HG03159 (cell line): Measurements from ENCODE around the gene TMEM219.

Experiments used
- ATAC-seq: cut with Tn5 transposase; IDR thresholded peaks from one replicate; pipeline ENCODE4 v1.9.1; 2021; ENCODE audit warnings: mild to moderate bottlenecking, moderate library complexity; ENCODE audit not compliant: unreplicated experiment

TMEM219 gene

DNA sequence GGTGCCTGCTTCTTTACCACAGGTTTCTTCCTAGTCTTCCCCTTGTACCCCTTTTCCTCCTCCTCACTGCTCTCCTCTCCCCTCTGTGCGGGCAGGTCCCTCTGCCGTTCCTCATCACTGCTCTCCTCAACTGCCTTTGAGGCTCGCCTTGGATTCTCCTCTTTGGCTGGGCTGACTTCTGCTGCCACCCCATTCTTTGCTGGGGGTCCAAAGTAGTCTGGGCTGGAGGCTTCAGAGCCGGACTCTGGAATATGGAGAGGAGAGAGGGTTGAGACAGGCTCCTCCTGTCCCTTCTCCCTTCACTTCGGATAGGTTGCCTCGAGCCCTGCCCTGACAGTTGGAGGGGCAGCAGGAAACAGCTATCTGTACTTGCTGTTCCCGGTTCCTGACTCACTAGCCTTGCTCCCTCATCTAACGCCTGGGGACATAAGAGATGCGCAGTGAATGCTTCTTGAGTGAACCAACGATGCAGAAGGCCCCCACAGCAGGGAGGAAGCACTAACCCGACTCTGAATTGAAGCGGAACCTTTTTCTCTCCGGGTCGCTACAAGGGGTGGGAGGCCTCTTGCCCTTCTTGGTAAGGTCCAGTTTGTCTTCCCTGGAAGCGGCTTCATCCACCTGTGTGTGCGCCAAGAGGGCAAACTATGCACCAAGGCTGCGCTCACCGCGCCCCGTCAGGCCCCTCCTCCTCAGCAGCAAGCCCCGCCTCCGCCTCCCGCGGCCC, 32.9 kb downstream of the TMEM219 start:
- peak; percentile 37 for ATAC-seq

GRCh38 chr16:29995324-29995910, 33.5 kb downstream of the TMEM219 start, which contains the start of gene HIRIP3:
HIRIP3 (minus strand) TSS chr16:29995617; CDS start chr16:29995605, 12 bp downstream.
- peak; percentile 43 for ATAC-seq

DNA sequence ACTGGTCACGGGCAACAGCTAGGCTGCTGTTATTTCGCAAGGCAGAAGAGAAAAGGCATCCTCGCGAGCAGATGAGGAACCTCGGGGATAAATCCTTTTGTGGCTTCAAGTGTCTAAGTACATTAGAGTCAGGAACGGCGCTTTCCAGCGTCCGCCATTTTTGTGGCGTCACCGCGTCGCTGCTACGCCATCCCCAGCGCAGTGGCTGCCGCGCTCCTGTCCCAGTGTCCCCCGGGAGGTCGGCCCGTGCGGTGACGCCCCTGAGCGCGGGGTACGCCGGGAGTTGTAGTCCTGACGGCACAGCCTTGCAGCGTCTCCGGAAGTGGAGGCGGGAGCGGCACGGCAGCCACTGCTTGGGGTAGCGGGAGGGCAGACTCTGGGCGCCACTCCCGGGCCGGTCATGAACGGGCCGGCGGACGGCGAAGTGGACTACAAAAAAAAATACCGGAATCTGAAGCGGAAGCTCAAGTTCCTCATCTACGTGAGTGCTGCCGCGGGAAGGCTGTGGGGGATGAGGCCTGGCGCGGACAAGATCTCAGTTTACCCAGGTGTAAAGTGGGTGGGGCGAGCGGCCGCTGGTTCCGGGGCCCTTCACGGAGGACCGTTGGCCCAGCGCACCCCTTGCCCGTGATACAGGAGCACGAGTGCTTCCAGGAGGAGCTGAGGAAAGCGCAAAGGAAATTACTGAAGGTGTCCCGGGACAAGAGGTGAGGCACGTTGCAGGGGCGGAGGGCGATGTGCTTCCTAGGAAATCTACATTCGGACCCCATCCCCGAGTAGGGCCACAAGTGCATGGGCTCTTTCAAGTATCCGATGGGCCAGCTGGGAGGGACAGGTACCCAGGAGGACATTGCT, 34.3 kb downstream of the TMEM219 start, which contains the start of gene INO80E:
TSS of gene INO80E (plus strand) at position 331 of the 855 bp plus-strand sequence. CDS start at position 401, 70 bp downstream.
- peak; percentile 88 for ATAC-seq

GRCh38 chr16:29996766-29997250, 34.9 kb downstream of the TMEM219 start:
- ATAC-seq: no peak

- ATAC-seq: no peak
These were observed 37.7 kb downstream of the TMEM219 start for GRCh38 chr16:29999605-30000004.

- ATAC-seq: no peak
These were observed 39.1 kb downstream of the TMEM219 start for GRCh38 chr16:30000735-30001631.

GRCh38 chr16:30002614-30003346, 40.9 kb downstream of the TMEM219 start:
- ATAC-seq: no peak

- no peak for ATAC-seq
These were observed 42.0 kb downstream of the TMEM219 start for GRCh38 chr16:30003670-30004423.

- no peak for ATAC-seq
These were observed 42.5 kb downstream of the TMEM219 start for GRCh38 chr16:30004424-30004776.

- ATAC-seq: no peak
These were observed 42.9 kb downstream of the TMEM219 start for GRCh38 chr16:30004811-30005242.

DNA sequence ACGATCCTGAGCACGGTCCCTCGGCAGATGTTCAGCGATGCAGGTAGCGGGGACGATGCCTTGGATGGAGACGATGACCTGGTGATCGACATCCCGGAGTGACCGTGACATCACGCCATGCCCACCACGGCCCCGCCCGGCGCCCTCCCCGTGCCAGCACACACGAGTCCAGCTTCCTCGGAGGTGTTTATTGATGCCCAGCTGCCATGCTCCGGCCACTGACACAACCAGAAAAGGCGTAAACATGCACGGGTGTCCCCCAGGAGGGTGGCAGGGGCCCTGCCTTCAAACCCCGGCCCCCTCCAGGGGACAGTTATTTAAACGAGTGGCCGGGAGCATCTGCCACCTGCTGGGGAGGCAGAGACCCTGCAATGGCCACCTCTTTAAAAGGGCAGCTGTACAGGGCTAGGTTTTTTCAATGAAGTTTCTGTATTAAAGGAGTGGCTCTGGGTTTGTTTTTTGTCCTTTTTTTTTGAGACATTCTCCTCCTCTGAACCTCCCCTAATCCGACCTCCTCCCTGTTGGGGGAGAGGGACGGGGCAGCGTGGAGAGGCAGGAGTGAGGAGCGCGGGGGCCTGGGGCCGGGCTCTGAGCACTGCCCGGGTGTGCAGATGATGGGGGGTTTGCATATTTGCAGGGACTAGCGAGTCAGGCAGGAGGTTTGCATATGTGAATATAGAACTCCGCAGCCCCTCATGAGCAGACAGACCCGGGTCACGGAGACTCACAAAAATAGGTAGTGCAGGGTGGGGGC, 43.6 kb downstream of the TMEM219 start:
- ATAC-seq: no peak

- no peak for ATAC-seq
These were observed 44.2 kb downstream of the TMEM219 start for GRCh38 chr16:30006095-30006473.

GRCh38 chr16:30006659-30007377, 44.9 kb downstream of the TMEM219 start:
- ATAC-seq: no peak

DNA sequence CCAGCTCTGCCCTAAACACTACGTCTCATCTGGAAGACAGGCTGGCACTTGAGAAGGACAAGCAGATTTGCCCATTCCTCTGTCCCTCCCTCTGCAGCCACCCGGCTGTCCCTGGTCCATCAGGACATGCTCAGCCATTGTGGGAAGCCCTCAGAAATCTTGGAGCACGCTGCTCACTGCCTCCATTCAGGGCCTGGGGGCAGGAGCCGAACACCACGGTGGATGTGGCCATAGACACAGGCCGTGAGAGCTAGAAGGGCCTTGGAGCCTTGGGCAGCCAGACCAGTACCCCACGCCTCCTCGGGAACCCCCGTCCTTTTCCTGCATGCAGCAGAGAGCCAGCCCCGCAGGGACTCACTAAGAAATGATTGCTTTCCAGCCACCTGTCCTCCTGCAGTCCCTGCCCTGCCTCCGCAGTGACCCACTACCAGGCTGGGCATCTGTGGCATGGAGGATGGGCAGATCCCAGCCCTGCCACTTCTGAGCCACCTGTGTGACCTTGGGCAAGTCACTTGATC, 45.6 kb downstream of the TMEM219 start:
- ATAC-seq: no peak

GRCh38 chr16:30009085-30009862, 47.4 kb downstream of the TMEM219 start:
- ATAC-seq: no peak

DNA sequence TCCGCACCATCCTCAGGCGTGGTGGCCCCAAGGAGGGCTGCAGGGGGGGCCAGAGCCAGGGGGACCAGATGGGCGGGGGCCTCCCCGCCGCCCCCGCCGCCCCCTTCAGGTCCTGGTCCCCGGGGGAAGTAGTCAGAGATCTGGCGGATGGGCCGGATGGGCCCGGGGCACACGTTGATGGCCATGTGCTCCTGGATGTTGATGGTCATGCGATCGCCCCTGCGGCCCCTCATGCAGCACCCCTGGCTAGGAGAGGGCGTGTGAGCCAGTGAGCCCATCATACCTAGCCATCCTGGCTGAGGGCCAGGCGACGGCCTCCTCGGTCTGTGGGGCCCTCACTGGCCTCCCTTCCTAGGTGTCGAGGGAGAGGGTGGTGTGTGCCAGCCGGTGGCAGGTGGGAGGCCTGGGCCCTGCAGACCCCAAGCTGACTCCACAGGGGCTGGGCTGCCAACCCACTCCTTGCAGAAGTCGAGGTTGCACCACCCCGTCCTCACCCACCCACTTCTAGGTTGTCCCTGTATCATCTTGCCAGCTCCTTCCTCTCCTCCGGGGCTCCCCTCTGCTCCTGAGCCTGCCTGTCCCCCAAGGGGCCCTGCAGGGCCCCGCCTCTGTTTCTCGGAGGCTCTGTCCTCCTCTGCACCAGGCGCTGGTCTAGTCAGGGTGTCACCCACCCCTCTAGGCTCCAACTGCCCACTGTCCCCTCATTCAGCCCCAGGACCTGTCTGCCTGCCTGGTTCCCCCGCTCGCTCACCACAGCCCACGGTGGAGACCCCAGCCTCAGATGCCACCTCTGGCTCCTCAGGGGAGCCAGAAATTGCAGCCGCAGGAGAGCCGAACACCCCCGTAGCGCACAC, 48.3 kb downstream of the TMEM219 start:
- ATAC-seq: no peak
